ENCODE data around the gene IVD.

IVD gene

DNA sequence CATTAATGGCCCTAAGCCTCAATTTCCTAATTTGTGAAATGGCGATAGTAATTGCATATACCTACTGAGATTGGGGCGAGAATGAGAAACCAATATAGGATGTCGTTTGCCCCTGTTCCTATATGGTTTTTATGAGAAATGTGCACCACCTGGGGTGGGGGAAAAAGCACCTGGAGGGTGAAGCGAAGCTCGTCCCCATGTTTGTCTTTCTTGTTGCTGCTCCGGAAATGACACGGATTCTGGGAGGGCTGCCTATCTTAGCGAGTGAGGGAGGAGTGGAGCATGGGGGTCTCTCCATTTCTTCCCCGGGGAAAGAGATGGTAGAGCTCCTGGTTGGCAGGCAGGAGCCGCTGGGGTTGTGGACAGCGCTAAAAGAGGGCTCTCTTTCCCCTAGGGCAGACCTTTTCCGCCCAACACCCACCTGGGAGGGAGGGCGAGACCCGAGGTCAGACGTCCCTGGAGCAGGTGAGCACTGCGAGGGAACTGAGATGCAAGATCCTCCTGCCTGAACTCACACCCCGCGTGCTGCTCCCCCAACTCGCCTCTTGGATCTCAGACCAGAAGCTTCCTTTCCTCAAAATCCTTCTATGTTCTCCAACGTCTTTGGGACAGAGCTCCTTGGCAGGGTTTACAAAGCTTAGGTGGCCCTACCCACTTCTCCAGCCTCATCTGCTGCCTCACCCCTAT lies 29.6 kb downstream of the IVD start:
- TF ChIP-seq CTCF (IDR thresholded peaks at IDR 0.05; ENCODE audit: low read depth, low read length, missing control alignments), result no peak
- DNase-seq (ENCODE audit: low read depth), result no peak
- H3K4me3 ChIP-seq (ENCODE audit: low read depth, low read length), result no peak overlapping the region

GRCh38 chr15:40435710-40436089 lies 30.1 kb downstream of the IVD start:
- DNase-seq (ENCODE audit: low read depth), result no peak
- no peak for TF ChIP-seq CTCF (IDR thresholded peaks at IDR 0.05; ENCODE audit: low read depth, low read length, missing control alignments)
- H3K4me3 ChIP-seq (ENCODE audit: low read depth, low read length), result no peak overlapping the region

- no peak overlapping the region for H3K4me3 ChIP-seq (ENCODE audit: low read depth, low read length)
- DNase-seq (ENCODE audit: low read depth), result no peak
- no peak for TF ChIP-seq CTCF (IDR thresholded peaks at IDR 0.05; ENCODE audit: low read depth, low read length, missing control alignments)
These were observed 30.7 kb downstream of the IVD start for GRCh38 chr15:40436116-40436891.

- no peak overlapping the region for H3K4me3 ChIP-seq (ENCODE audit: low read depth, low read length)
- DNase-seq (ENCODE audit: low read depth), result no peak
- no peak for TF ChIP-seq CTCF (IDR thresholded peaks at IDR 0.05; ENCODE audit: low read depth, low read length, missing control alignments)
These were observed 31.5 kb downstream of the IVD start for GRCh38 chr15:40436892-40437751.

DNA sequence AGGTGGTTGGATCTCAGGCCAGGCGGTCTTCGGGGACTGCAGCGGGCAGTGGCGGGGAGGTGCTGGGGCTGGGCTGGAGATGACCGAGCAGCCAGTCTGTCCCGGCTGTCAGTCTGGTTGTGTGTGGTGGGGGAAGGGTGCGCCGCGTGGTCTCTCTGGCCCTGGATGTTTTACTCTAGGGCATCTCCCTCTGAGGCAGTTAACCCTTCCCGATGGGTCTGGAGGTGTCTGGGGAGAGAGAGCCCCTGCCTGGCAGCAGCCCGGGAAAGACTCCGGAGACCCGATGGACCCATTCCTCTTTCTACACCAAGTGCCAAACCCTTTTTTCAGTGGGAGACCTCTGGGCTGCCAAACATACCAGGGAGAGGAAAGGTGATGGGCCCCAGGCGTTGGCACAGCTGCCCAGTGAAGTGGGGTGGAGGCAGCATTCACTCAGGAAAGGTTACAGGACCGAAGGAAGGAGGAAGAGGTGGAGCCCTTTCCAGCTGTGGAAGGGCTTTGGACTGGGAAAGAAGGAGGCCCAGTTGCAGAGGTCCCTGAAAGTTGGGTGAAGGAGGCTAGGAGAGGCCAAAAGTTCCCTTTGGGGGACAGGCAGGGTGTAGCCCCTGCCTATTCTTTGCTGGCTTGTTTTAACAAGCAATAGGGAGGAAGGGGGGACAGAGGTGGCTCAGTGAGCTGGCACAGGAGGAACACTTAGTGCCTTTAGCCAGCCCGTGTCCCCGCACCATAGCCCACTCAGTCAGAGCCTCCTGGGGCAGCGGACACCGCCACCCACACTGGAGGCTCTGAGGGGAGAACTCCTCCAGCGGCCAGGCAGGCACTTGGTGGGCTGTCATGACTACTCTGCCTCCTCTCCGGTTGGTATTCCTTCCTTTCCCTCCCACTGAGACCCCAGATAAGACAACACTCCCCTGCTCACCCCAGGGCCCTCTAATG lies 32.4 kb downstream of the IVD start:
- H3K4me3 ChIP-seq (ENCODE audit: low read depth, low read length), result no peak overlapping the region
- no peak for DNase-seq (ENCODE audit: low read depth)

More for the DNA sequence above, 32.4 kb downstream of the IVD start:
- TF ChIP-seq CTCF (IDR thresholded peaks at IDR 0.05; ENCODE audit: low read depth, low read length, missing control alignments), result no peak

Measured in GM12864 (cell line).